MV-4-11 (cell line): ENCODE data around the gene IGF1R.
A peak's percentile ranks its signal among the peaks of the same experiment; 100 is the strongest.

Experiments used
- DNase-seq: peaks from one replicate; lab custom pipeline; 2025; lab: John Stamatoyannopoulos, UW

IGF1R gene

DNA sequence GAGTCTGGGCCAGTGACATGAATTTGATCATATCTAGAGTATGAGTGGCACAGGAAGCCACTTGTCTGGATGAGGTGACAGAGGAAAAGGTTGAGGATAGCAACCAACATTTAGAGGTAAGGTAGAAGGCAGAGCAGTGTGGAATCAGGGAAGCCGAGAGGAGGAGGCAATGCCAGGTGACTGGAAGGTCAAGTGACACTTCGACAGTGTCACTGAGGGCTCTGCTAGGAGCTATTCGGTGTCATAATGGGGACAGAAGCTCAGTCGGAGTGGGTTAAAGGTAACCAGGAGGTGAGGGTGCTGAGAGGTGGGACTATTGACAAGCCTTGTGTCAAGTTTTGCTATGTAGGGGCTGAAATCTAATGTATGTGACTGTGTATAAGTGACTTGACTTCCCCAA lies 56.7 kb downstream of the IGF1R start:
- no peak for DNase-seq

DNA sequence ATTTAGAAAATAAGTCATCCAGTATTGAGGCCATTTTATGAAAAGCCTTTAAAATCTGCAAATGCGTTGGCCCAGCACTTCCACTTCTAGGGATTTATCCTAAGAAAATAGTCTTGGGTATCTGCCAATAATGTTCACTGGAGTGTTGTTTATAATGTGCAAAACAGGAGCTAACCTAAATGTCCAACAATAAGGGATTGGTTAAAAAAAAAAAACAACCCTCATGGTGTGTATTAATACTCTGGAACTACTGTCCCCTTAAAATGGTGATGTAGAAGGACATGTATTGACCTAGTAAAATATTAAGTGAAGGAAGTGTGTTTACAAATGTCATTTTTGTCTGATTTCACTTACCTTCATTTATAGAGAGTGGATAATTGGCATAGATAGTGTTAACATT lies 58.0 kb downstream of the IGF1R start:
- DNase-seq: no peak

DNA sequence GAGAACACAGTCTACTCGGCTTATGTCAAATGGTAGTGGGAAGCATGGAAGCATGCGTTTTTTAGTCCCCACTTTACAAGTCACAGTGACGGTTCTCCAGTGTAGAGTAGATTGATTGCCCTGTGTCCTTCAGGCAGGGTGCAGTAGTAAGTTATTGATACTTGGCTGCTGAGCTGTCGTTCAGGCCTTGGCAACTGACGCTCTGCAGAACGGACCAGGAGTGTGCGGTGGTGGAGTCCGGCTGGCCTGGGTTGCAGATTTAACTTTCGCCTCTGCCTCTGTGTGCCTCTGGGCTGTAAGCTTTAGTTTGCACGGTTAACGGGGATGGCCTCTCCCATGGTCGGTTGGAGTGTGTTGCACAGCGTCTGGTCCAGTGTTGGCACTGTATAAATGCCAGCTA lies 58.6 kb downstream of the IGF1R start:
- no peak for DNase-seq

DNA sequence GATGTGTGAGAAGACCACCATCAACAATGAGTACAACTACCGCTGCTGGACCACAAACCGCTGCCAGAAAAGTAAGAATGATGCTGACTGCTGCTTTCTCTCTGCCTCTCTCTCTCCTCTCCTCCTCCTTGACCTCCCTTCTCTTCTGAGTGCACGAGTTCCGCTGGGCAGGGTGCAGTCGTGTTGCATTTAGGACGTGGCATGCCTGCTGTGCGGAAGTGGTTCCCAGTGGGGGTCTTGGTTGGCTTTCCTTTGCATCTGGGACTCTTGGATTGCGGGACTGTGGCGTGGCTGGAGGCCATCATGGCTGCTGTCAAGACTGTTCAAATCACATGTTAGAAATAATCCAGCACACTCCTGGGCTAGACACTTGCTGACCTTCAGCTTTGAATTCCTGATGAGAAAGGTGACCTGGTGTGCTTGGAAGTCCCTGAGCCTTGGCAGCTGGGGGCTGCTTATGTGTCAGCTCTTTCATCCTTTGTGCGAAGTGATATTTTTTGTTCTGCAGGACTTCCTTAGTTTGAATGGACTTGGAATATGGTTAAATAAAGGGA lies 59.8 kb downstream of the IGF1R start:
- no peak for DNase-seq

DNA sequence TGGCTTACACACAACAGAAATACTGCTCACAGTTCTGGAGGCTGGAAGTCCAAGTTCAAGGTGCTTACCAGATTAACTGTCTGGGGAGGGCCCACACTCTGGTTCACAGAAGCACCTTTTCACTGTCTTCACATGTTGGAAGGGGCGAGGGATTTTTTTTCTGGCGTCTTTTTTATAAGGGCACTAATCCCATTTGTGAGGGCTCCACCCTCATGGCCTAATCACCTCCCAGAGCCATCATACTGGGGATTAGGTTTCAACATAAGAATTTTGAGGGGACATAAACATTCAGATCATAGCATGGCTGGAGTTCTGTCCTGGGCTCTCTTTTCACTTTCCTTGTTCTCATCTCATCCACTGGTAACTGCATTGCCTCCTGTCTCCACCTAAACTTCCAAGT lies 63.5 kb downstream of the IGF1R start:
- DNase-seq: no peak

DNA sequence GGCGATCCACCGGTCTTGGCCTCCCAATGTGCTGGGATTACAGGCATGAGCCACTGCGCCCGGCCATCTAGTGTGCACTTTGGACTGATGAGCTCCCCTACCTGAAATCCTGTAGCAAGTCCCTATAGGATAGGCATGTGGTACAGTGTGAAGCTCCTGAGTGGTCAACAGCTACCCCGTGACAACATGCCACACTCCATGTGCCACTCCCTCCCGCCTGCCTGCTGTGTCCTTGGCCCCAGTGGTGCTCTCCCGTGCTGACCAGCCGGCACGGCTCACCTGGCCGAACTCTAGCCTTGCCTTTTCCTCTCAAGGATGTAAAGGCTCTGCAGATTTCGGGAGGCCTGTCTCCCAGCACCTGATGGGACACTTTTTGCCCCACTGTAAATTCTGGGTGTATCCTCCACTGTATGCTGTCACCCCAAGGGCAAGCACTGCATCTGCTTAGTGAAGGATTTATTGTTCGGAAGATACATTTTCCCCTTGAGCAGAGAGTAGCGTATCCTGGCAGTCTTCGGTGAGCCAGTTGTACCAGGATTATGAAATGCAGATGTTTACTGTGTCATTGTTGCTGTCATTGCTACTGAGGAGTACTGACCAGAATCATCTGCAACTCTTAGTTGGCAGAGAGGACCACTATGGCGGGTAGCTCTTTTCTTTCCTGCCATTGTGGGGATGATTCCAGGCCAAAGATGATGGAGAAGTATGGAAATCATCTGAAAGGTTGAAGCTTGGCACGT lies 64.7 kb downstream of the IGF1R start:
- no peak for DNase-seq

DNA sequence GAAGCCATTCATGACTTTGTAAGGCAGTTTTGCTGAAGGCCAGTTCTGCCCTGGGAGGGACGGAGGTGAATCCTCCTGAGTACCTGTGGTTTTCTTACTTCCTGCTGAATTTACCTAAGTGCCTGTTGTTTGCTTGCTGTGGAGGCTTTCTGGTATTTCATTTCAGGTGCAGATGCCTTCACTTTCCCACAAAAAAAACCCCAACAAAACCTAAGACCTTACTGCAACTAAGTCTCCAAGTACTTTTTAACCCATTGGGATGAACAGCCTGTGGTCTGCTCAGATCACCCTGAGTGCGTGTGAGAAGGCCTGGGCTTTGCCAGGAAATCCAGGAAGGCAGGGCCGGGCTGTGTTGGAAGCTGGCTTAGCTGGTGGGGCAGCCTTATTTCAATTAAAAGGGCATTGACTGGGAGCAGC lies 65.3 kb downstream of the IGF1R start:
- DNase-seq: no peak

DNA sequence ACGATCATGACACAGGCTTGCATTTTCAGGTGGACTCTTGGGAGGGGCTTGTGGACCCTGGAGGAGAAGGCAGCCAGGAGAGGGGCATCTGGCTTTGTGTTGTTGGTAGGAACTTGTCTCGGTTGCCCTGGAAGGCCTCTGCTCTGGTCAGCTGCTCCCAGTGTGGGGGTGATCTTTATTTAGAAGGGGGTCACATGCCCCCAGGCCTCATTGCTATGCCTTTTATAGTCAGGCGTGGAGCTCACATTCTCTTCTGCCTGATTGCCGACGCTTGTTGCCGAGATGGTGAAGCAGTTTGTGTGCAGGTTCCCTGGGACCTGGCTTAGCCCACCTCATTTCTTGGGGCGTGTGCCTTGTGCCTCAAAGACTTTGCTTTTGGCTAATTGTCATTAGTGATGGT lies 66.6 kb downstream of the IGF1R start:
- DNase-seq: no peak

DNA sequence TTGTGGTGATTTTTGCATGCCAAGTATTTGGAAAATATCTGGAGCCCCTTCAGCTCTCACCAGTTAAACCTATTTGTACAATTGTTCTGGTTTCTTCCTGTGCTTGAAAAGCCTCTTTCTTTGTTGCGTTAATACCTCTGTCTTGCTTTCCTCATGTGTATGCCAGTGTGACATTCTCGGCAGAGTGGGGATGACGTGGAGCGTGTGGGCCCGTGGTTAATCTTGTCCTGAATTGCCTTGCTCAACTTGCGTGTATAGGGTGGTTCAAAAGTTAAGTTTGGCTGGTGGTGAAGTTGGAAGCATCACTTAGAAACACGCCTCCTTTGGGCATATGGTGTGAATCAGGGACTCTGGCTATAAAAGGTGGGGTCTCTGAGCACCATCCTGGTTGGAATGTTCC lies 67.1 kb downstream of the IGF1R start:
- no peak for DNase-seq

DNA sequence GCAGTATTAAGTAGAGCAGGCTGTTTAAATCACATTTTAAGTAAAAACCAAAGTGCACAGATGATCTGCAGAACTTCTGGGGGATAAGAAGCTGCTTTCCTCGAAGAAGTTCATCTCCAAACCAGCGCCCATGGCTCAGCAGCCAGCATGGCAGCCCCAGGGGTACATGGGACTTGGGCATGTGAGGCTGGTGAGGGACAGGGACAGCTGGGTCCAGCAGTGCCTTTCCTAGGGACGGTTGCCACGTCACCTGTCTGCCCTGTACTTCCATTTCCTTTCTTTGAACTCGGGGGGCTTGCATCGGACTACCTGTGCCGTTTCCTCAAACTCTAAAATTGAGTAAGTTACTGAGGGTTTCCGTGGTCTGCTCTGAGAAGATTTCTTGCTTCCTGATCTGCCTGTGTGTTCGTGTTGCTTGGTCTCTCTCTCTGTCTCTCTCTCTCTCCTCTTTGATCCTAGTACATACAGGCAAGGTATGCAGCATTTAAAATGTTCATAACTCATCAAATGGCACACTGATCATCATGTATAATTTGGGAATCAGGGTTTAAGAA lies 67.6 kb downstream of the IGF1R start:
- DNase-seq: no peak

DNA sequence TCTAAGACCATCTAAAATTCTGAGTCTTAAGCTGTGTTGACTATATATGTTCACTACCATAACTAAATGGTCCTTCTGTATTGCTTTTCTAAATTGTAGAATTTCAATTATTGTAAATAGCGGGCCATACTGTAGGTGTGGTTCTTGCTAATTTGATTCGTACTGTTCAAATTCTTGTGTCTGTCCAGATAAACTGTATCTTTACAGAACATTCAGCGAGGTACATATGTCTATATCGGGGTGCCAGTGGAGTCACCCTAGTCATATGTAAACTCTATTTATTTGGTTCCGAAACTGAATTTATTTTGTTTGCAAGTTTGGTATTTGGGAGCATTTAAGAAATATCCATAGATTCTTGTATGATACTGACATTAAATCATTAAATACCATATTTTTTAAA lies 69.0 kb downstream of the IGF1R start:
- no peak for DNase-seq

DNA sequence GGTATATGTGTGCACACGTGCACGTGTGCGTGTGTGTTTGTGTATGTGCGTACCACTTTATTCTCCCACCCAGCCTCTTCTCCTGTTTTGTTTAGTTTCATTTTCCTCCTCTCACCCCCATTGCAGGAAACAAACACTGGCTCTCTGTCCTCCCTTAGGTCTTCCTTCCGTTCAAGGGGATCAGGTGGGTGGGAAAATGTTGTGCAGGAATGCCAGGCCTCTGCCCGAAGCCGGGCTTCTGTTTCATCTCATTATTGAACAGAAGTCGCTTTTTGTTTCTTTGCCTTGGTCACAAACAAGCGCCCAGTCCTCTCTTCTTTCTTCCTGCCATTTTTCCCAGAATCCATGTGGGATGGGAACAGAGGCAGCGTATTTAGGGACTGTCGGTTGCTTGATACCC lies 69.6 kb downstream of the IGF1R start:
- DNase-seq: no peak

DNA sequence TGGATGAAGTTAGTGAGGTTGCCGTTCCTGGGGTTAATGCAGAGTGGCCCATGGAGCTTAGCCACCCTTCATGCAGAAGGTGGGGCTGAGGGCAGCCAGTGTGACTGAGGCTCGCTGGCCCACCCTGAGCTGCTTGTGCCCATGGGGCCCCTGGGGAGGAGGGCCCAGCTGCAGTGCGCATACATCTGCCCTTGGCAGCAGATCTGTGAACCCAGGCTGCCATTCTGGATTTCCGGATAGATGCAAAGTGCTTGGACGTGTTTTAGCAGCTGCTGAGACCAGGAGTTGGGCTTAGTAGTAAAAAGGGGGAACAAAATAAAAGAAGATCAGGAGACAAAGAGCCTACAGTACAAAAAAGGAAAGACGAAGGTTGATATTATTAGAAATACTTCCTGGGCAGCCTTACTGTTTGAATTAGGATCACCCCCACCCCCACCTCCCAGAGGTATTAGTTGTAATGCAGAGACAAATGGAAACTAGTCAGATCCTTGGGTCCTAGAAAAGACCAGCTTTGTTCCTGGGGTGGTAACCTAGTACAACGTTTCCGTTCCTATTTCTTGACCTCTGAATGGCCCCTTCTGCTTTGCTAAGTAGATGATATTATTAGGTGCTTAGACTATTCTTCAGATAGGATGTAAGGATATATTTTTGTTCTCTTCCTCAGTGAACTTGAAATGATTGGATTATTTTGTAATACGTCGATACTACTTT lies 70.2 kb downstream of the IGF1R start:
- peak; percentile 31 for DNase-seq

DNA sequence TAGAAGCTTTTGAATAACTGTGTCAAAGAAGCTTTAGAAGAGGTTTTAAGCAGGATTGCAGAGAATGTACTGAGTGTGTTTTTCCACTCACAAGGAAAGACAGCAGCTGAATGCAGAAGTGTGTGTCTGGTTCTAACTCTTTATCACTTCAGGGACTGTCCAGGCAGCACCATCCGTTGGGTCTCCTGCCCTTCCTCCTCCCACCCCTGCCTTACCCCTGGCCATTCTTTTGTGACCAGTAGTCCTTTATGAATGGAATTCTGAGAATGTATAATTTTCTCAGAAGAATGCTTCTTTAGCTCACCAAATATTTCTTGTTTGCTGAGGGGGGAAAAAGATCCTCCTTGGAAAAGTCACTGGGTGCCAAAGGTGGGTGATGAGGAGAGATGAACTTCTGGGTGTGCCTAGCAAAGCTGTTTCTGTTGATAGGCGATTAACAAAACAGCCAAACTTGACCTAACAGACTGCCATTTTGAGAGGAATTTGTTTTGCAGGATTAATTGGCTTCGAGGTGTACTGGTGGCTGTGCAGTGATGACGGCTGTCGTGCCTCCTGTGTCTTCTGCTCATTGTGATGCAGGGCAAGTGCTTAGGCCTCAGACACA lies 70.9 kb downstream of the IGF1R start:
- DNase-seq: no peak

DNA sequence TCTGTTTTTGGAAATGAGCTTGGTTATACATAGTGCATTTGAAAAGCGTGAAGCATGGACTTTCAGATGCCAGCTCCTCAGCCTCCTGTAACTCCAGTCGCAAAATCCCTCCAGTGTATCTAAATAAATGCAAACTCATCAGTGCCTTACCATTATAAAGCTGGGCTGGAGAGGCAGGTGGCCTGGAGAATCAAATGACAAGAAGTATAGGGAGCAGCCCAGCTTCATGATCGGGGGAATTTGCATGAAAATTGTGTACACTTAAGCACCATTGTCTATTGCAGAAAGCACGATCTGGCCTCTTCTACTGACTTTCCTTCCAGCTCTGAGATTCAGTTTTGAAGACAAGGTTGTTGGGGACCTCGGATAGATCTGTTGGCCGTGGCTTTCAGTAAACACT lies 71.7 kb downstream of the IGF1R start:
- DNase-seq: no peak

DNA sequence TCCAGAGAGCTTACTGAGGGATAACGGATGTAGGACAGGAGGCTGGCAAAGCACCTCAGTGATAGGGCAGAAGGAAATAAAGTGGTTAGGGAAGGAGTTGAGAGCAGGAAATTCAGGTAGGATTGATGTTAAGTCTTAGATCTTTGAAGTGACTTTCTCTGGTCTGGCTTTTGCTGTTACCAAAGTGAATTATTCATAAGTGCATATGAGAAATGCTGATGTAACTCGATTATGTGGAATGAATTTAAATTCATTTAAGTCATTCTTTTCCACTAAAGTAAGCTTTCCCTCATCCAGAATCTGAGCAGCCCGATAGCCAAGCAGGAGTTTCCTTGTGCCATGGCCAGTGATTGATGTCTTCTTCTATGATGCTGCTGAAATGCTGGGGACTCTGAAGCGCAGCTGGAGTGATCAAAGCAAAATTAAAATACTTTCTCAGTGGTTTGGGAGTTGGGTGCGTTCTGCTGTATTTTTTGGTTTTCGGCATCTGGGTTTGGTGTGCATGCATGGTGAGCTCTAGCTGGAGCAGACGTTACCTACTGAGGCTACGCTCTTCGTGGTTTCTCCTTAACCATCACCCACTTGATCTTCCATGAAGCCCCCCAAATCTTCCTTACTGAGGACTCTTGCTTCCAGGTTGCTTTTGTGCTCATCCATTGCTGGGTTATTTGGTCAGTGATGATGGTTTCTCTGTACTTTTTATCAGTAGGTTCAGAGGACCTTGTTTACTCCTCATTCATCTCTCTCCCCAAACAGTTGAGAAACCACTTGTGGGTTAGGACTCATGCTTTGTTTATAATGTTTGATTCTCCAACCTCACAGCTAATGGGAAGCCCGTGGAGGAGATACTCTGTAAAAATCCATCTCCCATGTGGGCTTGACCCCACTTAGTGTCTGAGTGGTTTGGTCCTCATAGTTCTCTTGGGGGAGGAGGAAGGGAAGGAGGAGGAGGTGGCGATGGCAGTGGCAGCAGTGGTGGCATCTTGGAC lies 72.5 kb downstream of the IGF1R start:
- no peak for DNase-seq

DNA sequence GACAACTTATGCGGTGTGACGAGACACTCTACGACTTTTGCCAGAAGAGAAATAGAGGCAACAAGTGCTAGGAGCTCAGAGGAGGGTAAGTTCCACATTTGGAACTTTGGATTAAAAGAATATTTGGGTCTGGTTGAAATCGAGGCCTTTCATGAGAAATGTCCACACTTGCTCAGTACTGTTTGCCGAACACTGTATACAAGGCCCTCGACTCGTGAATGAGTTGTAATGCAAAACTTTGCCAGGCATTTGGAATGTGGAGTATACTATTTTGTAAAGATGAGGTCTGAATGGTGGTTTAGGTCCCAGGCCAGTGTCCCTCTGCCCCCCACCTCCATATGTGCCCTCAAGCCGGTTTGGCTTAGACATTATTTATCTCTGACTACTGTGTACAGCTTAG lies 73.9 kb downstream of the IGF1R start:
- DNase-seq: no peak

DNA sequence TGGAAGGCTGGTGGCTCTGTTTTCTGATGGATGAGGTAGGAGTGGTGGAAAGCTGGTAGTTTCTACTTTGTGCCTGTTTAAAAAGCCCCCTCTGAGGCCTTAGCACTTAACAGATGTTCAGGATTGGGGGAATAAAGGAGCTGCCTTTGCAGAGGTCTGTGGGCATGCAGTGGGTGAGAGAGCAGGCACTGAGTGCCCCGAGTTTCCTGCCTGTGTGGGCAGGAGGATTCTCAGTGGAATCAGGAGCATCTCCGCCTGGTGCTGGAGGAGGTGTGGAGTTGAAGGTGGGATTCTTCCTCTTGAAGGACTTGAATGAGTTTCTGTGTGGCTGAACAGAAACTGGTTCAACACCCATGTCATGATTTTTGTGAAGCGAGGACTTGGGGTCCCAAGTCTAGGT lies 74.3 kb downstream of the IGF1R start:
- DNase-seq: no peak

DNA sequence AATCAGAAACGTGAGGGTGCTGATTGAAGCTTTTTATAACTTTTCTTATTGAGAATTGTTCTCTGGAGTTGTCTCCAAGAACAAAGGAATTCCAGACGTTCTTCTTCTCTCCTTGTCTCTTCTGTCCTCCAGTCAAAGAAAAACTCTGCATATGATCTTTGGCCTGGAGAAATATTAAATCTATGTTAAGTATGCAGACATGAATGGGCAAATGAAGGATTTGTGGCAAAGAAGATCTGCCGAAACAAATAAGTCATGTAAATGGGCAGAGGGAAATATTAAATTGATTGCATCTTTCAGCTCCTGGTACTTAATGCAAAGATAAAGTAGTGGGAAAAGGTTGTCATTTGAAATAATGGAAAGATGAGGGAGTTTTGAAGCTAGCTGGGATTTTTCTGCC lies 74.9 kb downstream of the IGF1R start:
- no peak for DNase-seq

DNA sequence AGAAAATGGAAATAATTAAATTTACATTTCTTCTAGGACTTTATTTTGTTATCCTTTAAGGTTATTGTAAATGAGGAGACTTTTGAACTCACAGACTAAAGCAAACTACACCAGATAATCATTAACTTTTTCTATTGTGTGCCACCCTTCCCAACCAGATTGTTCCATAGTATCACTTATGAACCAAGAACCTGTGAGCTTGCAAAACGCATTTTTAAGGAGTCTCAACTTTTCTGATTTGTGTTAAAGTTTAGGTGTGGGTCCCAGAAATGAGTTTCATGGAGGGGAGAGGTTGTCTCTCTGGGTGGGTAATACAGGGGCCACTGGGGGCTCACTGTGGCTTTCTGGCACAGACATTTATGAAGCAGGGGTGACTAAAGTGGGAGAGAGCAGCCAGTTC lies 75.7 kb downstream of the IGF1R start:
- no peak for DNase-seq

DNA sequence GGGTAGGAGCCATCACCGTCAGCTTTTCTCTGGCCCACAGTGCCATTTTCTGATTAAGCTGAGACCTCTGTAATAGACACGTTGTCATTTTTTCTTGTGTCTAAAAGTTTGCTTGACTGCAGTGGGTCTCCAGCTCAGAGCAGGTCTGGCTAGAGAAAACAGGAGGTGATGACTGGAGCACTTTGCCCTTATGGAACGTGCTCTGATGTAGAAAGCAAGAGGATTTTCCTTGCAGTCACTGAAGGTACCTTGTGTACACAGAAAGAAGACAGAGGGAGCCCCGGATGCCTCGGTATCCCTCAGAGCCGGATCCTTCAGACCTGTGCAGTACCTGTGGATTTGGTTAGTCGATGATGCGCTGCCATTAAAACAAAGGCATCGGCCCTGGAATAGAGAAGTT lies 76.2 kb downstream of the IGF1R start:
- no peak for DNase-seq

DNA sequence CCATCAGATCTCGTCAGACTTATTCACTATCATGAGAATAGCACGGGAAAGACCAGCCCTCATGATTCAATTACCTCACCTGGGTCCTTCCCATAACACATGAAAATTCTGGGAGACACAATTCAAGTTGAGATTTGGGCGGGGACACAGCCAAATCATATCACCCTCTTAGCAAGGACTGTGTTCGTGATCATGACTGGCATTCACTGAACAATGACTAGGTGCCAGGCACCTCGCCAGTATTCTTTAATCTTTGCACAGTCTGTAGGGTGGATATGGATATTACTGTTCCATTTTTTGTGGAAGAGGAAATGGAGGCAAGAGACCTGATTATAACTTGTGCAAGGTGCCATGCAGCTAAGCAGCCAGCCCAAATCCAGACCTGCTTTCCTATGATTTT lies 77.5 kb downstream of the IGF1R start:
- no peak for DNase-seq
